Measurements from ENCODE around the gene DLL1. TPM values are rescaled to one million over a fixed set of nuclear protein-coding genes. Genes with fewer than 3 reads are reported as not detected.

The DLL1 gene
- total RNA-seq, 5 donors from 2014 or later (not counting 1 experiment from before 2014, with no cell fraction given): 3.3 to 8.6 (median 4.7) TPM

DNA sequence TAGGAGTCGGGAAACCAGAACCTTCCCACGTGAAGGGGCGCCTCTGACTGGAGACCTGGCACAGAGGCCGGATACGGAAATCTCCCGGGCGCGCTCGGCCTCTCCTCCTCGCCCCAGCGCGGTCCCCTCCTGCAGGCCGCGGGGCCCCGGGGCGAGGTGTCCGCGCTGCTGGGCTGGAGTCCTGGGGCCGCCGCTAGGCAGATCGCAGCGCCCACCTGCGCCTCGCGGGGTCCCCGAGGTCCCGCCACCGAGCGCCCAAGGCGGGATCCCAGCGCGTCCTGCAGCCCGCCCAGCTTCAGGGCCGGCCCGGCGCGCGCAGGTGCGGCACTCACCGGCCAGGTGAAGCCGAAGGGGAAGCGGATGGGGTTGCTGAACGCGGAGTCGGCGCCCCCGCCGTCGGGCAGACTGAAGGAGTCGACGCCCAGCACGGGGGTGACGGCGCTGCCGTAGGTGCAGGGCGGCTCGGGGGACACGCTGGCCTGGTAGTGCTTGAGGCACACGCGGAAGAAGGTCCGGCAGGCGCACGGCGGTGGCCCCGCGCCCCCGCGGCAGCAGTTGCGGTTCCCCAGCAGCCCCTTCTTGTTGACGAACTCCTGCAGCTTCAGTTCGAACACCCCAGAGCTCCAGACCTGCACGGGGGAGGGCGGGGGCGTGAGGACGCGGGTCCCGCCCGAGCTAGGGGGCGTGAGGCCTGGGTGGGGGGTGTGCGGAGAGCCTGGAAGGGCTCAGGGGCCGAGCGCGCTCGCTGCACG, 1.5 kb downstream of the DLL1 start:
- Mint-ChIP-seq H3K27ac (peak overlapping the region; percentile 44 to 49), H3K9me3 (no peaks in the 10 kb centered on the region), H3K27me3 (peaks cover 19 to 41% of the 10 kb centered on the region in 2 donors), H3K4me1 (peaks cover 40 to 52% (median 40%) of the 10 kb centered on the region in 3 donors), H3K4me3 (peak overlapping the region; percentile 75 to 97 (median 84)), H3K36me3 (peaks cover 6% of the 10 kb centered on the region)
- DNase-seq (peak in 6 of 35 experiments; percentile 24 to 42 (median 38)), ATAC-seq (replicated peaks in 1 of 4) (peak; percentile 6 to 33 (median 19))
- peaks cover 30 to 60% of the 10 kb centered on the region in 2 experiments for H3K4me1 ChIP-seq (ENCODE audit: control insufficient read depth in 1 of 2, extremely low read depth in 1 of 2, insufficient read depth in 2 of 2, low read length in 2 of 2)
- ChIA-PET POLR2A (no interaction called here), CTCF (no interaction called here)
- H3K27me3 ChIP-seq (replicated peaks in 1 of 2; ENCODE audit: control insufficient read depth in 2 of 2, extremely low read depth in 1 of 2, insufficient read depth in 2 of 2, low read length in 1 of 2): peaks cover 7 to 86% of the 10 kb centered on the region in 2 experiments
- no peaks in the 10 kb centered on the region for H3K36me3 ChIP-seq (ENCODE audit: control insufficient read depth in 2 of 2, extremely low read depth in 1 of 2, insufficient read depth in 1 of 2, low read length in 1 of 2)
- under 1% methylated on average over 83 of the region's 85 CpGs for WGBS (ENCODE audit: insufficient coverage)
- no peaks in the 10 kb centered on the region for H3K9me3 ChIP-seq
- no peak overlapping the region for H3K27ac ChIP-seq (ENCODE audit: low read length)
- peak overlapping the region; percentile 52 to 93 for H3K4me3 ChIP-seq (ENCODE audit: control insufficient read depth in 1 of 2, extremely low read depth in 1 of 2, low read length in 1 of 2)

DNA sequence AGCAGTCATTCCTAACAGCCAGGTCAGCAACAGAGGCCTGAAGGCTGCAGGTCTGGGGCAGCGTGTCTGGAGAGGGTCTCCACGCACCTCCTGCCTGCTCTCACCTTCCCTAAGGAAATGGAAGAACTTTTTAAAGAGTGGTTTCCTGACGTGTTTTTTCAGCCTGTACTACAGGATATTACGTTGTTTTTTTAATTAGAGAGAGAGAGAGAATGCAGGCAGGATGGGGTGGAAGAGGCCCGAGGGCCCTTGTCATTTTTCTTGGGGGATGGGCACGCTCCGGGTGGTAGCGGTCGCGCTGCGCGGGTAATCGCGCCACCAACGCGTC, 2.1 kb downstream of the DLL1 start:
- ChIA-PET POLR2A (no interaction called here), CTCF (no interaction called here)
- Mint-ChIP-seq H3K4me1 (peaks cover 34 to 46% (median 35%) of the 10 kb centered on the region in 3 donors), H3K4me3 (peak overlapping the region; percentile 75 to 97 (median 84)), H3K27me3 (peaks cover 15 to 36% of the 10 kb centered on the region in 2 donors), H3K27ac (peak overlapping the region; percentile 44 to 49), H3K36me3 (peaks cover 6% of the 10 kb centered on the region), H3K9me3 (no peaks in the 10 kb centered on the region)
- peaks cover 30 to 56% of the 10 kb centered on the region in 2 experiments for H3K4me1 ChIP-seq (ENCODE audit: control insufficient read depth in 1 of 2, extremely low read depth in 1 of 2, insufficient read depth in 2 of 2, low read length in 2 of 2)
- peak overlapping the region; percentile 52 to 93 for H3K4me3 ChIP-seq (ENCODE audit: control insufficient read depth in 1 of 2, extremely low read depth in 1 of 2, low read length in 1 of 2)
- no peak overlapping the region for H3K27ac ChIP-seq (ENCODE audit: low read length)
- peak in 2 of 4 experiments; percentile 4 to 6 for ATAC-seq (replicated peaks in 1 of 4)
- peaks cover 7 to 85% of the 10 kb centered on the region in 2 experiments for H3K27me3 ChIP-seq (replicated peaks in 1 of 2; ENCODE audit: control insufficient read depth in 2 of 2, extremely low read depth in 1 of 2, insufficient read depth in 2 of 2, low read length in 1 of 2)
- no peaks in the 10 kb centered on the region for H3K9me3 ChIP-seq
- no peaks in the 10 kb centered on the region for H3K36me3 ChIP-seq (ENCODE audit: control insufficient read depth in 2 of 2, extremely low read depth in 1 of 2, insufficient read depth in 1 of 2, low read length in 1 of 2)
- DNase-seq: peak in 3 of 35 experiments; percentile 22 to 39 (median 27)
- 0% methylated on average over 13 of the region's 16 CpGs for WGBS (ENCODE audit: insufficient coverage)

DNA sequence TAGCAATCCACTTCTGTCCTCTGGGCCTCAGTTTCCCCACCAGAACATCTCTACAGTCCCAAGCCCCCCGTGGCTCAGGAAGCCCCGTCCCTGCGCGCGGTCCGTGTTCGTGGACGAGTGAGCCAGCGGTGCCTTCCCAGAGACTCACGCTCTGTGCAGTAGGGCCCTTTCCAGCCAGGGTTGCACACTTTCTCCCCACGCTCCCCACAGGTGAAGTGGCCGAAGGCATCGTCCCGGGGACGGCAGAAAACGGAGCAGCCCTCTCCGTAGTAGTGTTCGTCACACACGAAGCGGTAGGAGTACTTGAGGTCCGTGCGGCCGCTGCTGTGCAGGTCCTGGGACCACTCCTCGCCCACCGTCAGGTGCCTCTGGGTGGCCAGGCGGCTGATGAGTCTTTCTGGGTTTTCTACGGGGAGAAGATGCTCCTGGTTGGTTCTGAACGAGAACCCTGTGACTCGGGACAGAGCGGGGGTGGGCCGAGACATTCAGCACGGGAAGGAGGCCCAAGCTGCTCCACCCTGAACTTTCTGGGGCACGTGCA, 2.7 kb downstream of the DLL1 start:
- no peaks in the 10 kb centered on the region for H3K9me3 Mint-ChIP-seq

DNA sequence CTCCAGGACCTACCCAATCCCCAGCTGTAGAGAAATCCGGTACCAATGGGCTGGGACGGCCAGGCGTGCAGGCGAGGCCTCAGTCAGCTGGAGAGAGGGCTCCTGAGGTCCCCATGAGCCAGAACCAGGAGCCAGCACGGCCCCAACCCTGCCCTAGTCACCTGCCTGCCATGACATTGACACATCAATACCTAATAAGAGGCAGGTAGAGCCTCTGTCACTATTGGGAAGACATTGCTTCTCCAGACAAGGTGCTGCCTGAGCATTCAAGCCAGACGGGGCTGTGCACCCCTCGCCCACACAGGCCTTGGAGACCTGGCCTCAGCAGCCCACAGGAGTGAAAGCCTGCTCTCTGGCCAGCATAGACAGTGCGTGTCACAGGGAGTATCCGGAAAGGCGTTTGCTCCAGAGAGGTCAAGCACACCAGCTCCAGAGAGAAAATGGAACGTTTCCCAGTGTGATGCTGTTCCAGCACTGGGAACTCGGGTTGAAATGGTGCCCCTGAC, 3.5 kb downstream of the DLL1 start:
- ATAC-seq (replicated peaks in 1 of 4): no peak
- Histone ChIP-seq H3K27me3 (replicated peaks in 1 of 2; ENCODE audit: control insufficient read depth in 2 of 2, extremely low read depth in 1 of 2, insufficient read depth in 2 of 2, low read length in 1 of 2) (peaks cover 2 to 88% of the 10 kb centered on the region in 2 experiments), H3K27ac (ENCODE audit: low read length) (no peak overlapping the region), H3K36me3 (ENCODE audit: control insufficient read depth in 2 of 2, extremely low read depth in 1 of 2, insufficient read depth in 1 of 2, low read length in 1 of 2) (peaks cover 0 to 3% of the 10 kb centered on the region in 2 donors), H3K9me3 (no peaks in the 10 kb centered on the region), H3K4me3 (ENCODE audit: control insufficient read depth in 1 of 2, extremely low read depth in 1 of 2, low read length in 1 of 2) (no peak overlapping the region), H3K4me1 (ENCODE audit: control insufficient read depth in 1 of 2, extremely low read depth in 1 of 2, insufficient read depth in 2 of 2, low read length in 2 of 2) (peaks cover 22 to 42% of the 10 kb centered on the region in 2 experiments)
- DNase-seq: peak in 1 of 35 experiments; percentile 22
- peaks cover 20 to 32% (median 21%) of the 10 kb centered on the region in 3 donors for H3K4me1 Mint-ChIP-seq
- ChIA-PET CTCF (interaction anchor here in 1 of 2 donors (0.9 kb wide), 1 partner anchor 11 kb away, joined by 3 read pairs; no protein-coding TSS in a partner anchor), POLR2A (interaction anchor here (0.6 kb wide), 2 partner anchors 307 to 1074 kb away, joined by 3 to 4 read pairs; no protein-coding TSS in a partner anchor)
- no peaks in the 10 kb centered on the region for H3K9me3 Mint-ChIP-seq
- 88% methylated on average over 12 of the region's 12 CpGs for WGBS (ENCODE audit: insufficient coverage)
- peaks cover 6% of the 10 kb centered on the region for H3K36me3 Mint-ChIP-seq
- peaks cover 3 to 25% of the 10 kb centered on the region in 2 donors for H3K27me3 Mint-ChIP-seq
- no peak overlapping the region for H3K27ac Mint-ChIP-seq
- peak overlapping the region; percentile 13 to 97 (median 37) for H3K4me3 Mint-ChIP-seq

More for the DNA sequence above, 2.7 kb downstream of the DLL1 start:
- Mint-ChIP-seq H3K4me1 (peaks cover 28 to 40% (median 28%) of the 10 kb centered on the region in 3 donors), H3K27me3 (peaks cover 9 to 30% of the 10 kb centered on the region in 2 donors), H3K27ac (peak overlapping the region in 1 of 2 donors; percentile 49), H3K36me3 (peaks cover 6% of the 10 kb centered on the region), H3K4me3 (peak overlapping the region; percentile 75 to 97 (median 84))
- ATAC-seq (replicated peaks in 1 of 4) (no peak), DNase-seq (peak in 1 of 35 experiments; percentile 19)
- H3K27ac ChIP-seq (ENCODE audit: low read length): no peak overlapping the region
- no peaks in the 10 kb centered on the region for H3K36me3 ChIP-seq (ENCODE audit: control insufficient read depth in 2 of 2, extremely low read depth in 1 of 2, insufficient read depth in 1 of 2, low read length in 1 of 2)
- H3K4me3 ChIP-seq (ENCODE audit: control insufficient read depth in 1 of 2, extremely low read depth in 1 of 2, low read length in 1 of 2): peak overlapping the region in 1 of 2 donors; percentile 17
- peaks cover 7 to 88% of the 10 kb centered on the region in 2 experiments for H3K27me3 ChIP-seq (replicated peaks in 1 of 2; ENCODE audit: control insufficient read depth in 2 of 2, extremely low read depth in 1 of 2, insufficient read depth in 2 of 2, low read length in 1 of 2)
- CTCF ChIA-PET: no interaction called here
- POLR2A ChIA-PET: no interaction called here
- WGBS (ENCODE audit: insufficient coverage): 95% methylated on average over 32 of the region's 33 CpGs
- H3K9me3 ChIP-seq: no peaks in the 10 kb centered on the region
- H3K4me1 ChIP-seq (ENCODE audit: control insufficient read depth in 1 of 2, extremely low read depth in 1 of 2, insufficient read depth in 2 of 2, low read length in 2 of 2): peaks cover 25 to 50% of the 10 kb centered on the region in 2 experiments

DNA sequence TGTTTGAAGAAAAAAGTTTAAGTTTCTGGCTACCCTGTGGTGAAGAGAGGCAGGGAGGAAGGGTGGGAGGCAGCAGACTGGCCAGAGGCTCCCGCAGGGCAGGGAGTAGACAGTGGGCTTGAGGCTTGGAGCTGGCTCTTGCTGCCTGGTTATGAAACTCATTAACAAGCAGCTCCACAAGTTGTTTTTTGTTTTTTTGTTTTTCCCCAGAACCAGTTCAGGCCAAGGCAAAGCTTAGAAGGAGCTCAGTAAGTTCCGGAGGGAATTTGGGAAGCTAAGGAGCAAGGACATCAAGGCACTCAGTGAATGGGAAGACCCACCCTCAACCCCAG, 4.0 kb downstream of the DLL1 start:
- peaks cover 0 to 84% of the 10 kb centered on the region in 2 experiments for H3K27me3 ChIP-seq (replicated peaks in 1 of 2; ENCODE audit: control insufficient read depth in 2 of 2, extremely low read depth in 1 of 2, insufficient read depth in 2 of 2, low read length in 1 of 2)
- ATAC-seq (replicated peaks in 1 of 4) (no peak), DNase-seq (no peak)
- peaks cover 20 to 37% of the 10 kb centered on the region in 2 experiments for H3K4me1 ChIP-seq (ENCODE audit: control insufficient read depth in 1 of 2, extremely low read depth in 1 of 2, insufficient read depth in 2 of 2, low read length in 2 of 2)
- H3K36me3 ChIP-seq (ENCODE audit: control insufficient read depth in 2 of 2, extremely low read depth in 1 of 2, insufficient read depth in 1 of 2, low read length in 1 of 2): peaks cover 0 to 3% of the 10 kb centered on the region in 2 donors
- ChIA-PET CTCF (interaction anchor here in 1 of 2 donors (0.9 kb wide), 1 partner anchor 11 kb away, joined by 3 read pairs; no protein-coding TSS in a partner anchor), POLR2A (interaction anchor here (0.6 to 0.7 kb wide), 3 partner anchors 31 to 1074 kb away, joined by 3 to 4 read pairs (median 3); no protein-coding TSS in a partner anchor)
- H3K4me3 Mint-ChIP-seq: peak overlapping the region in 1 of 3 donors; percentile 34
- no peaks in the 10 kb centered on the region for H3K9me3 Mint-ChIP-seq
- peaks cover 6% of the 10 kb centered on the region for H3K36me3 Mint-ChIP-seq
- no peak overlapping the region for H3K27ac Mint-ChIP-seq
- WGBS (ENCODE audit: insufficient coverage): 75% methylated on average over 1 of the region's 2 CpGs
- peaks cover 0 to 23% of the 10 kb centered on the region in 2 donors for H3K27me3 Mint-ChIP-seq
- no peak overlapping the region for H3K4me3 ChIP-seq (ENCODE audit: control insufficient read depth in 1 of 2, extremely low read depth in 1 of 2, low read length in 1 of 2)
- H3K27ac ChIP-seq (ENCODE audit: low read length): no peak overlapping the region
- H3K9me3 ChIP-seq: no peaks in the 10 kb centered on the region
- peaks cover 15 to 27% (median 16%) of the 10 kb centered on the region in 3 donors for H3K4me1 Mint-ChIP-seq

All from T-cell (primary cell).